Measurements from ENCODE around the gene GFI1. TPM values are rescaled to one million over a fixed set of nuclear protein-coding genes. Genes with fewer than 3 reads are reported as not detected.

The GFI1 gene
- total RNA-seq, 1 donor from 2014 or later: 0.34 TPM

DNA sequence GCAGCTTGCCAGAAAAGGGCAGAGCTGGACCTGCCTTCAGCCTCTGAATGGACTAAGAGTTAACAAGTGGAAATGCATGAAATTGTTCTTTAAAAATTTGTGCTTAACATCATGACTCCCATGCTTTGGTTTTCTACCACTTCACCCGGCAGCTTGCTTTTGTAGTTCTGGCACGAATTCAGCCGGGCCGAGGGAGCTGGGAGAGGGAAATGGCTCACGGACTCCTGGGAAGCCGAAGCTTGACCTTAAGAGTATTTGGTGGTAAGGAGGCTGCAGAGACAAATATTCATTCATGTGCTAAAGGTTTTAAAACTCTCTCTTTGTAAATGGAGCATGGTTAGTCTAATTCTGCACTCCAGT is 17.2 kb upstream of the GFI1 start:
- Mint-ChIP-seq H3K9me3 (peaks cover 3% of the 10 kb centered on the region), H3K36me3 (no peaks in the 10 kb centered on the region)
- no peak for DNase-seq (ENCODE audit: low spot score in 2 of 2, unreplicated experiment in 2 of 2)

DNA sequence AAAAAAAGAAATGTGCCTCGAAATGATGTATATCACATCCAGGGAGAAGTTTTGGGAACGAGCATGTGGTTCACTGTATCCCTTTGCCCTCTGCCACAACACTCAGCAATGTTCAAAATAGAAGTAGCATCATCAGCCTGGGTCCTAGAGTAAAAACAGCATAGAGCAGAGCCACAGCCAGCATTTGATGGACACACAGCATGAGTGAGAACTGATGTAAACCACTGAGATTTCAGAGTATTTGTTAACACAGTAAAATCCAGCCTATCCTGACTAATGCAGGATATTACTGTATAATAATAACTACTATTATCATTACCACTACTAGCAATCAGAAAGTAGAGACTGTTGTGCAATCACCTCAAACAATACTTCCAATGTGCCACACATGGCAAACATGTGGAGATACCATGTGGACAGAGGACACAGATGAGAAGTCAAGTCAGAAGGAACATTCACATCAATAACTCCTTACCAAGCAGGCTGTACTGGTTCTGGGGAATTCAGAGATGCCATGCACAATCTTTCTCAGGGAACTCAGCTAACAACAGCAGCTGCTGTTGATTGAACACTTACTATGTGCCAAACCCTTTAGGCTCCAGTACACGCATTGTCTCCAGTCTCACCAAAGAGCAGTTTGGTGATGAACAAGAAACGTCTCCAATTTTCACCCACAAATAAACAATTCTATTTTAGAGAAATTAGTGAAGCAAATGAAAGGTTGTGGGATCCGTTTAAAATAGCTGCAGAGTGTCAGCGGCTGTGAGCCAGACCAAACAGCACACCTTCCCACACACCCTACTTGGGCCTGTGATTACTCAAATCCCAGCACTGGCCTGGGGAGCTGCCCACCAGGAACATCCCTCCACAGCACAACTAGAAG is 16.6 kb upstream of the GFI1 start:
- DNase-seq (ENCODE audit: low spot score in 2 of 2, unreplicated experiment in 2 of 2): no peak
- Mint-ChIP-seq H3K36me3 (no peaks in the 10 kb centered on the region), H3K27ac (no peak overlapping the region), H3K4me1 (no peaks in the 10 kb centered on the region), H3K9me3 (peaks cover 6% of the 10 kb centered on the region), H3K4me3 (no peak overlapping the region), H3K27me3 (ENCODE audit: low read depth) (peaks cover 9% of the 10 kb centered on the region)
- TF ChIP-seq CTCF (IDR thresholded peaks at IDR 0.05; ENCODE audit: unreplicated experiment): no peak

More for the DNA sequence above, 17.2 kb upstream of the GFI1 start:
- Mint-ChIP-seq H3K4me3 (no peak overlapping the region), H3K4me1 (no peaks in the 10 kb centered on the region), H3K27me3 (ENCODE audit: low read depth) (peaks cover 6% of the 10 kb centered on the region), H3K27ac (no peak overlapping the region)
- TF ChIP-seq CTCF (IDR thresholded peaks at IDR 0.05; ENCODE audit: unreplicated experiment): no peak

DNA sequence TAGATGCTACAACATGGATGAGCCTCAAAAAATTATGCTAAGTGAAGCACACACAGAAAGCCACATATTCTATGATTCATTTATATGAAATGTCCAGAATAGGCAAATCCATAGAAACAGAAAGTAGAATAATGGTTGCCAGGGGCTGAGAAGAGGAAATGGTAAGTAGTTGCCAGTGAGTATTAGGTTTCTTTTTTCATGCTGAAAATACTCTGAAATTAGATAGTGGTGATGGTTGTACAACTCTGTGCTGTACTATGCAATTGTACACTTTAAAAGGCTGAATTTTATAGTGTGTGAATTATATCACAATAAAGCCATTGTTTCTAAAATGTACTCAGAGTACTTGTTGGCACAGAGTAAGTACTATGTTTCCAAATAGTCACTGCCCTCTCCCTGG is 15.5 kb upstream of the GFI1 start:
- TF ChIP-seq CTCF (IDR thresholded peaks at IDR 0.05; ENCODE audit: unreplicated experiment): no peak
- H3K9me3 Mint-ChIP-seq: peaks cover 7% of the 10 kb centered on the region
- H3K27me3 Mint-ChIP-seq (ENCODE audit: low read depth): peaks cover 17% of the 10 kb centered on the region
- DNase-seq (ENCODE audit: low spot score in 2 of 2, unreplicated experiment in 2 of 2): no peak
- H3K4me1 Mint-ChIP-seq: no peaks in the 10 kb centered on the region
- no peak overlapping the region for H3K4me3 Mint-ChIP-seq
- H3K36me3 Mint-ChIP-seq: no peaks in the 10 kb centered on the region
- H3K27ac Mint-ChIP-seq: no peak overlapping the region

GRCh38 chr1:92500552-92500951 is 13.8 kb upstream of the GFI1 start:
- Mint-ChIP-seq H3K4me1 (no peaks in the 10 kb centered on the region), H3K27ac (no peak overlapping the region), H3K4me3 (no peak overlapping the region), H3K27me3 (ENCODE audit: low read depth) (peaks cover 22% of the 10 kb centered on the region), H3K36me3 (no peaks in the 10 kb centered on the region), H3K9me3 (peaks cover 4% of the 10 kb centered on the region)
- no peak for DNase-seq (ENCODE audit: low spot score in 2 of 2, unreplicated experiment in 2 of 2)
- TF ChIP-seq CTCF (IDR thresholded peaks at IDR 0.05; ENCODE audit: unreplicated experiment): no peak

DNA sequence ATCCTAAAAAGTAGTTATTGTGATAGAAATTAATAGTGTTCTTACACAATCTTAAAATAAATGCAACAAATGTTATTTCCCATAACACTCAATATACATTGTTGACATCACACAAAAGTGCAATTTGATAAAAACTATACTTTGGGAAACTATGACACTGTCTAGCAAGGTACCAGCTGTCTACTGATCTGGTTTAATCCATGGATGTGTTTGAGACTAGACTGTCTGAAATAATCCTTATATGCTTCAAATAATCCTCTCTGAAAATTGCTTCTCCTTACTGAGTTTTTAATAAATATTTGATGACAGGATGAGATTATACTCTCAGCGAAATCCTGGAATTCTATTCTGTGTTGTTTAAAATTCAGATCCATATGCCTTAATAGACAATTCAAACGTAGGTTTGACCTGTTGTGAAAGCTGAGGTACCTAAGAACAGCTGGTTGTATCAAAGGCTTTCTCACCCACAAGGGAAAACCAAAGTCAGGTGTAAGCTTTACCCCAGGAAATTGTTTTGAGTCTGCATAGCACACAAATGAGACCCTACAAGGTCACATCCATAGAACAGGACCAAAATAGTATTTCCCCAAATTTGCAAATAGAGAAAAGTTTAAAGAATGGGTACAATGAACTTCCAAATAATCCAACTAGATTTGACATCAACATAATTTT is 8.8 kb upstream of the GFI1 start:
- Mint-ChIP-seq H3K9me3 (peaks cover 4% of the 10 kb centered on the region), H3K27ac (no peak overlapping the region), H3K4me1 (no peaks in the 10 kb centered on the region), H3K36me3 (no peaks in the 10 kb centered on the region), H3K4me3 (no peak overlapping the region), H3K27me3 (ENCODE audit: low read depth) (peaks cover 54% of the 10 kb centered on the region)
- TF ChIP-seq CTCF (IDR thresholded peaks at IDR 0.05; ENCODE audit: unreplicated experiment): no peak
- no peak for DNase-seq (ENCODE audit: low spot score in 2 of 2, unreplicated experiment in 2 of 2)
